IPS-15b (cell line): ENCODE measurements around the gene CALN1.

Experiments
- H3K27me3 ChIP-seq: one replicate; pipeline ENCODE4 v1.6.1; 2013; ENCODE audit warnings: low read length; ENCODE audit not compliant: control insufficient read depth, insufficient read depth
- H3K36me3 ChIP-seq: one replicate; pipeline ENCODE4 v1.6.1; 2013; ENCODE audit warnings: low read length; ENCODE audit not compliant: control insufficient read depth, insufficient read depth
- H3K4me1 ChIP-seq: one replicate; pipeline ENCODE4 v1.6.1; 2013; ENCODE audit warnings: mild to moderate bottlenecking, low read length; ENCODE audit not compliant: control insufficient read depth, insufficient read depth
- H3K4me3 ChIP-seq: one replicate; pipeline ENCODE4 v1.5.1; 2013; ENCODE audit warnings: low read depth, low read length
- H3K9ac ChIP-seq: one replicate; pipeline ENCODE4 v1.6.1; 2013; ENCODE audit warnings: low read depth, mild to moderate bottlenecking, low read length
- H3K9me3 ChIP-seq: one replicate; pipeline ENCODE4 v1.6.1; 2013; ENCODE audit warnings: mild to moderate bottlenecking, low read length; ENCODE audit not compliant: control insufficient read depth, insufficient read depth

Gene CALN1

GRCh38 chr7:72258074-72258473, 154.1 kb downstream of the CALN1 start:
- Histone ChIP-seq H3K36me3 (no peaks in the 10 kb centered on the region), H3K4me1 (peaks cover 4% of the 10 kb centered on the region), H3K27me3 (no peaks in the 10 kb centered on the region), H3K9me3 (no peaks in the 10 kb centered on the region), H3K4me3 (no peak overlapping the region), H3K9ac (no peak overlapping the region)

GRCh38 chr7:72254455-72254854, 157.7 kb downstream of the CALN1 start:
- no peaks in the 10 kb centered on the region for H3K36me3 ChIP-seq
- H3K9ac ChIP-seq: no peak overlapping the region
- H3K4me1 ChIP-seq: no peaks in the 10 kb centered on the region
- no peaks in the 10 kb centered on the region for H3K27me3 ChIP-seq
- no peak overlapping the region for H3K4me3 ChIP-seq
- H3K9me3 ChIP-seq: no peaks in the 10 kb centered on the region

DNA sequence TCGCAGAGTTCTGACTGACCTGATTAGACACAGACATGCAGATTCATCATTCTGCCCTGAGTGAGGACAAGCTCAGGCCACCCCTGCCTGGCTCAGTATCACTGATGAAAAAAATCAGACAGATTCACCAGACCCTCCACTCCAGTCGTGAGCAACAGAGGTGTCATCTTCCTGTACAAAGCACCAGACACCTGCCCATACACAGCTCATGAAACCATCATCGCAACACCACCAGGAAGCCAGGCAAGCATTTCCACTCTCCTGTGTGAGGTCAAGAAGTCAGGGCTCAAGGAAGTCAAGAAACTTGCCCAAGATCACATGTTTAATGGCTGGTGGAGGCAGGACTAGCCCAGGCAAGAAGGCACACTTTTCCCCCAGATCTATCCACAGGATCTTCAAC, 163.0 kb downstream of the CALN1 start:
- Histone ChIP-seq H3K9me3 (no peaks in the 10 kb centered on the region), H3K4me3 (no peak overlapping the region)

GRCh38 chr7:72244826-72245398, 167.2 kb downstream of the CALN1 start:
- Histone ChIP-seq H3K9me3 (no peaks in the 10 kb centered on the region), H3K9ac (no peak overlapping the region), H3K4me3 (no peak overlapping the region), H3K36me3 (no peaks in the 10 kb centered on the region), H3K4me1 (no peaks in the 10 kb centered on the region), H3K27me3 (no peaks in the 10 kb centered on the region)

More for the DNA sequence above, 163.0 kb downstream of the CALN1 start:
- Histone ChIP-seq H3K9ac (no peak overlapping the region), H3K36me3 (no peaks in the 10 kb centered on the region), H3K27me3 (no peaks in the 10 kb centered on the region), H3K4me1 (no peaks in the 10 kb centered on the region)

GRCh38 chr7:72243329-72243728, 168.8 kb downstream of the CALN1 start:
- H3K36me3 ChIP-seq: no peaks in the 10 kb centered on the region

DNA sequence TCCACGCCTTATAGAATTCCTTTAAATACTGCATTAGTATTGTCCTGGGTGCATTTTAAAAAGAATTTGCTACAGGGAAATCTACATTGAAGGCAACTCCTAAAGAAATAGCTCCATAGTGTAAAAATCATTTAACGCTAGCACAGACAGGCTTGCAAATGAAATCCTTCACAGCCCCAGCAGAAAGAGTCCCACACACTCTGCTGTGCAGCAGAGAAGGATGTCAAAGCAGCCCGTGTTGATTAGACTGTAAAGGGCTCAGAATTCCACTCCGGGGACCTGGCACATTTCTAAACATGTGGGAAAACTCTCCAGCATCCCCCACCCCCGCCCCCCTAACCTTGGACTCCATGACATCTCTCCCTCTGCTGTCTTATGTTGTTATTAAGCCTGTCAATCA, 176.8 kb downstream of the CALN1 start:
- no peaks in the 10 kb centered on the region for H3K27me3 ChIP-seq
- H3K36me3 ChIP-seq: peaks cover 2% of the 10 kb centered on the region
- no peaks in the 10 kb centered on the region for H3K9me3 ChIP-seq
- no peak overlapping the region for H3K4me3 ChIP-seq
- no peak overlapping the region for H3K9ac ChIP-seq
- H3K4me1 ChIP-seq: no peaks in the 10 kb centered on the region

More at GRCh38 chr7:72243329-72243728, 168.8 kb downstream of the CALN1 start:
- no peaks in the 10 kb centered on the region for H3K9me3 ChIP-seq
- H3K27me3 ChIP-seq: no peaks in the 10 kb centered on the region
- no peak overlapping the region for H3K4me3 ChIP-seq
- H3K9ac ChIP-seq: no peak overlapping the region
- no peaks in the 10 kb centered on the region for H3K4me1 ChIP-seq

DNA sequence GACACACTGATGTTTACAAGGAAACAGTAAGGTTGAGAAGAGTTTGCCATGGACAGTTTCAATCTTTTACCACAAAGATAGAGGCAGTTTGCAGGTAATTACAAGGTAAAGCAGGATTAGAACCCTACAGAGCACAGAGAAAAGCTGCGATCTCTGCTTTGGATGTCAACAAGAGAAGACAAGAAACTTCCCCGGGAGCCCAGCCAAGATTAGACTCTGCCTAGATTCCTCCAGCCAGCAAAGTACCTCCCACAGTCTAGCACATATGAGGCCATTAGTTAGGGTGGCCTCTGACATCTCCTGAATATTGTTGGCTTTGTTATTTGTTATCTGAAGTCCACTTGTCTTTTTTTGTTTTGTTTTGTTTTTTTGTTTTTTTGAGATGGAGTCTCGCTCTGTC, 178.1 kb downstream of the CALN1 start:
- Histone ChIP-seq H3K27me3 (no peaks in the 10 kb centered on the region), H3K4me3 (no peak overlapping the region), H3K36me3 (peaks cover 2% of the 10 kb centered on the region), H3K4me1 (no peaks in the 10 kb centered on the region), H3K9ac (no peak overlapping the region), H3K9me3 (no peaks in the 10 kb centered on the region)

DNA sequence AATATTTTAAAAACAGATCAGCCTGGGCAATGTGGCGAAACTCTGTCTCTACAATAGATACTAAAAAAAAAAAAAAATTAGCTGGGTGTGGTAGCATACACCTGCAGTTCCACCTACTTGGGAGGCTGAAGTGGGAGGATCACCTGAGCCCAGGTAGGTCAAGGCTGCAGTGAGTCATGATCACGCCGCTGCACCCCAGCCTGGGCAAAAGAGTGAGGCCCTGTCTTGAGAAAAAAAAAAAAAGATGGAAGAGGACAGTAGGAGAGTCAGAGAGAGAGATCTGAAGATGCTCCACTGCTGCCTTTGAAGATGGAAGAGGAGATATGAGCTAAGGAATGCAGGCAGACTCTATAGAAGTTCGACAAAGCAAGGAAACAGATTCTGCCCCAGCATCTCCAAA, 181.9 kb downstream of the CALN1 start:
- Histone ChIP-seq H3K4me3 (no peak overlapping the region), H3K36me3 (no peaks in the 10 kb centered on the region), H3K9me3 (no peaks in the 10 kb centered on the region), H3K9ac (no peak overlapping the region), H3K4me1 (no peaks in the 10 kb centered on the region), H3K27me3 (no peaks in the 10 kb centered on the region)

DNA sequence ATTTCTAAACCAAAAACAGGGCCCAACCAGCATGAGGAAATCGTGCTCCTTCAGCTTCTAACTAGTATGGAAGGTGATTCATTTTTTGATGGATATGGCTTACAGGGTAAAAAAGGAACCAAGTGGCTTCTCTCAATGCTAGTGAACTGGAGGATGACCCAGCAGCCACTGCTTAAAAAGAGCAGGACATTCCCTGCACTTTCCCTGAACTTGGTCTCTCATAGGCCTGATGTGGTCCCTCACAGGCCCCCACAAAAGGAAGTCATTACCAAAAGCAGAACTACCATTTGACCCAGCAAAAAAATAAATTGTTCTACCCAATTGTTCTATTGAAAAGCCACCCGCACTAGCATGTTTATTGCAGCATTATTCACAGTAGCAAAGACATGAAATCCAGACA, 188.8 kb downstream of the CALN1 start:
- Histone ChIP-seq H3K36me3 (no peaks in the 10 kb centered on the region), H3K9ac (no peak overlapping the region), H3K4me1 (no peaks in the 10 kb centered on the region), H3K27me3 (no peaks in the 10 kb centered on the region), H3K4me3 (no peak overlapping the region), H3K9me3 (no peaks in the 10 kb centered on the region)

GRCh38 chr7:72222136-72222535, 190.0 kb downstream of the CALN1 start:
- H3K36me3 ChIP-seq: no peaks in the 10 kb centered on the region
- no peaks in the 10 kb centered on the region for H3K27me3 ChIP-seq
- H3K9ac ChIP-seq: no peak overlapping the region
- no peaks in the 10 kb centered on the region for H3K9me3 ChIP-seq
- no peak overlapping the region for H3K4me3 ChIP-seq
- H3K4me1 ChIP-seq: no peaks in the 10 kb centered on the region

DNA sequence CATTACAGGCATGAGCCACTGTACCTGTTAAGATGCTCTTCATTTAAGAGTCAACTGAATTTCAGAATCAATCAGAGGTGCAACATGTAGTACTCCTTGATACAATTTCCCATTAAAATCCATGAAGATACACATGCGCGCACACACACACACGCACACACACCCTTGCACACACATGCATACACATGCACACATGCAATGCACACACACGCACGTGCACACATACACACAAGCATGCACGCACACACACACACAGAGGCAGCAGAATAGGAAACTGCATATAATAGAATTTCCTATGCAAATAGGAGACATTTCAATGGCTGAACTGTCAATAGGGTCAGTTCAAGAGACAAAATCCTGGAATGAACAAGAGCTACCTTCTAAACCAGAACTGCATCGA, 192.6 kb downstream of the CALN1 start:
- H3K4me1 ChIP-seq: no peaks in the 10 kb centered on the region
- H3K4me3 ChIP-seq: no peak overlapping the region
- H3K27me3 ChIP-seq: no peaks in the 10 kb centered on the region
- no peak overlapping the region for H3K9ac ChIP-seq
- no peaks in the 10 kb centered on the region for H3K9me3 ChIP-seq
- no peaks in the 10 kb centered on the region for H3K36me3 ChIP-seq

DNA sequence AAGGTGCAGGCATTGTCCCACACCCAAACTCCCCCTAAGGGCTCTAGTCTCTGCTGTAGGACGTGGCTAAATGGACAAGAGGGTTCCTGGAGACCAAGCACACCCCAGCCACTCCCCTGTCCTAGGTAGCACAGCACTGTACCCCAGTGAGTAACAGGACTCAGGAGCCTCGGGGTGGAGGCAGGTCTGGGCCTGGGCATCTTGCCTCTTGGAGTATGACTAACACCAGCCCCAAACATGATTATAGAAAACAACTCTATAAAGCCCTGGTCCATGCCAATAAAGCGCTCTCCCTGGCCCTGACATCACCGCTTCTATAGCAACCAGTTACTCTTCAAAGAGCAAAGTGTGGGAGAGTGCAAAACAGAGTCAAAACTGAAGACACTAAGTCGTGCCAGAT, 195.0 kb downstream of the CALN1 start:
- Histone ChIP-seq H3K4me1 (no peaks in the 10 kb centered on the region), H3K9me3 (no peaks in the 10 kb centered on the region), H3K27me3 (no peaks in the 10 kb centered on the region), H3K36me3 (no peaks in the 10 kb centered on the region), H3K4me3 (no peak overlapping the region), H3K9ac (no peak overlapping the region)
